Daoy (cell line): ENCODE results near the gene ACR. TPM values are rescaled to one million over a fixed set of nuclear protein-coding genes. Genes with fewer than 3 reads are reported as not detected.
A peak's percentile ranks its signal among the peaks of the same experiment; 100 is the strongest.
"Not testable (repeated sequence)": the region's sequence is repeated elsewhere in the genome, so short reads cannot be mapped to it uniquely, and the experiment has no call there.

Source experiments
- DNase-seq: peaks from one replicate; pipeline ENCODE4 v3.0.0-alpha.2; 2015; ENCODE audit warnings: low read depth
- total RNA-seq: library from RNA; depleted of rRNA; stranded (reverse); fragments of >200 nt; shearing (Covaris generic); gene quantifications from 2 replicates; pipeline ENCODE4 v1.2.3, GENCODE V29; 2014

ACR gene
- total RNA-seq, 1 experiment from 2014 or later, result not detected

GRCh38 chr22:50732681-50733080, 5.3 kb upstream of the ACR start:
- no peak for DNase-seq

- DNase-seq, result no peak
Measured at GRCh38 chr22:50733521-50734342, 4.3 kb upstream of the ACR start.

GRCh38 chr22:50734343-50734771, 3.6 kb upstream of the ACR start:
- DNase-seq, result no peak

- DNase-seq, result no peak
Measured at GRCh38 chr22:50734986-50735738, 2.8 kb upstream of the ACR start.

GRCh38 chr22:50735739-50736030, 2.3 kb upstream of the ACR start:
- no peak for DNase-seq

- no peak for DNase-seq
Measured at GRCh38 chr22:50738649-50739227, 734 bp downstream of the ACR start.

GRCh38 chr22:50739279-50739691, 1.3 kb downstream of the ACR start:
- no peak for DNase-seq

- no peak for DNase-seq
Measured at GRCh38 chr22:50739894-50740293, 1.9 kb downstream of the ACR start.

GRCh38 chr22:50740714-50741113, 2.7 kb downstream of the ACR start:
- not testable (repeated sequence) for DNase-seq

GRCh38 chr22:50744424-50744823, 6.4 kb downstream of the ACR start:
- DNase-seq, result not testable (repeated sequence)

- not testable (repeated sequence) for DNase-seq
Measured at GRCh38 chr22:50747521-50747920, 9.5 kb downstream of the ACR start.

- not testable (repeated sequence) for DNase-seq
Measured at GRCh38 chr22:50748630-50749029, 10.6 kb downstream of the ACR start.

GRCh38 chr22:50749302-50750074, 11.5 kb downstream of the ACR start:
- DNase-seq, result not testable (repeated sequence)

- DNase-seq, result not testable (repeated sequence)
Measured at GRCh38 chr22:50755251-50755650, 17.2 kb downstream of the ACR start.

GRCh38 chr22:50756406-50756805, 18.4 kb downstream of the ACR start:
- not testable (repeated sequence) for DNase-seq

GRCh38 chr22:50756949-50757491, 19.0 kb downstream of the ACR start:
- DNase-seq, result peak; percentile 20

GRCh38 chr22:50759597-50760341, 21.8 kb downstream of the ACR start:
- peak; percentile 46 for DNase-seq

- not testable (repeated sequence) for DNase-seq
Measured at GRCh38 chr22:50761829-50762228, 23.8 kb downstream of the ACR start.

GRCh38 chr22:50764288-50764687, 26.3 kb downstream of the ACR start:
- not testable (repeated sequence) for DNase-seq

- DNase-seq, result peak; percentile 59
Measured at GRCh38 chr22:50775132-50775531, 37.1 kb downstream of the ACR start.

- not testable (repeated sequence) for DNase-seq
Measured at GRCh38 chr22:50777631-50778030, 39.6 kb downstream of the ACR start.
